Measurements from ENCODE around the gene PRKN. TPM values are rescaled to one million over a fixed set of nuclear protein-coding genes. Genes with fewer than 3 reads are reported as not detected.

Gene PRKN
- polyA plus RNA-seq, 3 donors = 8.3 to 11.0 (median 9.2) TPM

- no peak for DNase-seq (ENCODE audit: low read depth in 3 of 3, low spot score in 2 of 3)
Observed at GRCh38 chr6:162260027-162260426, 467.5 kb downstream of the PRKN start.

- no peak for DNase-seq (ENCODE audit: low read depth in 3 of 3, low spot score in 2 of 3)
Observed at GRCh38 chr6:162258647-162259046, 468.9 kb downstream of the PRKN start.

GRCh38 chr6:162256361-162256760 is 471.2 kb downstream of the PRKN start:
- DNase-seq (ENCODE audit: low read depth in 3 of 3, low spot score in 2 of 3) = no peak

- no peak for DNase-seq (ENCODE audit: low read depth in 3 of 3, low spot score in 2 of 3)
Observed at GRCh38 chr6:162251257-162251656, 476.3 kb downstream of the PRKN start.

GRCh38 chr6:162249907-162250642 is 477.5 kb downstream of the PRKN start:
- DNase-seq (ENCODE audit: low read depth in 3 of 3, low spot score in 2 of 3) = no peak

- DNase-seq (ENCODE audit: low read depth in 3 of 3, low spot score in 2 of 3) = no peak
Observed at GRCh38 chr6:162245830-162246420, 481.6 kb downstream of the PRKN start.

GRCh38 chr6:162244031-162244430 is 483.5 kb downstream of the PRKN start:
- no peak for DNase-seq (ENCODE audit: low read depth in 3 of 3, low spot score in 2 of 3)

- DNase-seq (ENCODE audit: low read depth in 3 of 3, low spot score in 2 of 3) = no peak
Observed at GRCh38 chr6:162242915-162243314, 484.7 kb downstream of the PRKN start.

- no peak for DNase-seq (ENCODE audit: low read depth in 3 of 3, low spot score in 2 of 3)
Observed at GRCh38 chr6:162239330-162239729, 488.2 kb downstream of the PRKN start.

- DNase-seq (ENCODE audit: low read depth in 3 of 3, low spot score in 2 of 3) = no peak
Observed at GRCh38 chr6:162238675-162239074, 488.9 kb downstream of the PRKN start.

GRCh38 chr6:162237331-162237730 is 490.2 kb downstream of the PRKN start:
- no peak for DNase-seq (ENCODE audit: low read depth in 3 of 3, low spot score in 2 of 3)

- DNase-seq (ENCODE audit: low read depth in 3 of 3, low spot score in 2 of 3) = no peak
Observed at GRCh38 chr6:162234631-162235030, 492.9 kb downstream of the PRKN start.

- no peak for DNase-seq (ENCODE audit: low read depth in 3 of 3, low spot score in 2 of 3)
Observed at GRCh38 chr6:162230147-162230752, 497.3 kb downstream of the PRKN start.

GRCh38 chr6:162229093-162229492 is 498.5 kb downstream of the PRKN start:
- no peak for DNase-seq (ENCODE audit: low read depth in 3 of 3, low spot score in 2 of 3)

- no peak for DNase-seq (ENCODE audit: low read depth in 3 of 3, low spot score in 2 of 3)
Observed at GRCh38 chr6:162226803-162227202, 500.8 kb downstream of the PRKN start.

GRCh38 chr6:162222521-162222920 is 505.0 kb downstream of the PRKN start:
- no peak for DNase-seq (ENCODE audit: low read depth in 3 of 3, low spot score in 2 of 3)

- DNase-seq (ENCODE audit: low read depth in 3 of 3, low spot score in 2 of 3) = no peak
Observed at GRCh38 chr6:162220876-162221275, 506.7 kb downstream of the PRKN start.

- DNase-seq (ENCODE audit: low read depth in 3 of 3, low spot score in 2 of 3) = no peak
Observed at GRCh38 chr6:162219266-162219665, 508.3 kb downstream of the PRKN start.

- no peak for DNase-seq (ENCODE audit: low read depth in 3 of 3, low spot score in 2 of 3)
Observed at GRCh38 chr6:162217811-162218493, 509.6 kb downstream of the PRKN start.

- DNase-seq (ENCODE audit: low read depth in 3 of 3, low spot score in 2 of 3) = no peak
Observed at GRCh38 chr6:162217058-162217457, 510.5 kb downstream of the PRKN start.

GRCh38 chr6:162211777-162212176 is 515.8 kb downstream of the PRKN start:
- no peak for DNase-seq (ENCODE audit: low read depth in 3 of 3, low spot score in 2 of 3)

- no peak for DNase-seq (ENCODE audit: low read depth in 3 of 3, low spot score in 2 of 3)
Observed at GRCh38 chr6:162211022-162211421, 516.5 kb downstream of the PRKN start.
